WTC11 (cell line): ENCODE data around the gene KLF11.

Experiments
- ATF3 ChIP-seq: sonication (generic); formaldehyde crosslinking; conservative IDR thresholded peaks from 2 replicates; pipeline ENCODE4 v1.8.1; 2022; ENCODE audit warnings: mild to moderate bottlenecking, missing genetic modification reagents
- CTCF ChIP-seq: fragments of 200-600 bp; IDR thresholded peaks from 2 replicates; pipeline ENCODE4 v1.8.0; 2022; ENCODE audit warnings: antibody characterized with exemption
- E2F4 ChIP-seq: sonication (generic); formaldehyde crosslinking; IDR thresholded peaks from 2 replicates; pipeline ENCODE4 v1.8.1; 2022; ENCODE audit warnings: low read depth, mild to moderate bottlenecking, moderate library complexity, missing genetic modification reagents, borderline replicate concordance
- ESRRA ChIP-seq: sonication (generic); formaldehyde crosslinking; IDR thresholded peaks from 2 replicates; pipeline ENCODE4 v1.8.1; 2022; ENCODE audit warnings: mild to moderate bottlenecking, missing genetic modification reagents, borderline replicate concordance
- GABPB1 ChIP-seq: sonication (generic); formaldehyde crosslinking; IDR thresholded peaks from 2 replicates; pipeline ENCODE4 v1.8.1; 2023; ENCODE audit warnings: mild to moderate bottlenecking, missing genetic modification reagents
- PREB ChIP-seq: sonication (generic); formaldehyde crosslinking; IDR thresholded peaks from 2 replicates; pipeline ENCODE4 v1.8.1; 2022; ENCODE audit warnings: mild to moderate bottlenecking, missing genetic modification reagents, moderate library complexity, borderline replicate concordance
- SP1 ChIP-seq: sonication (generic); formaldehyde crosslinking; conservative IDR thresholded peaks from 2 replicates; pipeline ENCODE4 v1.8.1; 2022; ENCODE audit warnings: missing genetic modification reagents
- TCF7 ChIP-seq: sonication (generic); formaldehyde crosslinking; IDR thresholded peaks from 2 replicates; pipeline ENCODE4 v1.8.0; 2022; ENCODE audit warnings: mild to moderate bottlenecking, low read depth, missing genetic modification reagents, moderate library complexity
- TP53 ChIP-seq: sonication (generic); formaldehyde crosslinking; IDR thresholded peaks from 2 replicates; pipeline ENCODE4 v1.8.1; 2023; ENCODE audit warnings: mild to moderate bottlenecking, missing genetic modification reagents
- ZNF423 ChIP-seq: fragments of 250-450 bp; sonication (Bioruptor Pico); IDR thresholded peaks from 2 replicates; pipeline ENCODE4 v2.1.2; 2022; ENCODE audit warnings: mild to moderate bottlenecking, moderate library complexity
- ZNF671 ChIP-seq: fragments of 250-450 bp; sonication (Bioruptor Pico); IDR thresholded peaks from 2 replicates; pipeline ENCODE4 v1.8.0; 2021; ENCODE audit warnings: mild to moderate bottlenecking

- TF ChIP-seq CTCF = no peak
- no peak for TF ChIP-seq ESRRA (CRISPR knock-in tag)
- no peak for TF ChIP-seq ZNF423 (CRISPR knock-in tag)
- TF ChIP-seq ZNF671 = no peak
- no peak for TF ChIP-seq ATF3 (CRISPR knock-in tag)
- no peak for TF ChIP-seq TP53 (CRISPR knock-in tag)
- TF ChIP-seq PREB (CRISPR knock-in tag) = no peak
- no peak for TF ChIP-seq TCF7 (CRISPR knock-in tag)
- no peak for TF ChIP-seq GABPB1 (CRISPR knock-in tag)
- no peak for TF ChIP-seq SP1 (CRISPR knock-in tag)
- no peak for TF ChIP-seq E2F4 (CRISPR knock-in tag)
Measured at GRCh38 chr2:10001586-10001985, 41.8 kb upstream of the KLF11 start.
